Measurements from ENCODE around the gene WNT9A.

- TF ChIP-seq CTCF (conservative IDR thresholded peaks at IDR 0.05; ENCODE audit: low read length) (no peak), EZH2phosphoT487 (IDR thresholded peaks at IDR 0.05; ENCODE audit: borderline replicate concordance, low read depth, low read length) (no peak)
Measured at GRCh38 chr1:227892489-227893299, 55.0 kb downstream of the WNT9A start.
